GM18870 (cell line): ENCODE results near the gene WDR59.
"Not testable (repeated sequence)": the region's sequence is repeated elsewhere in the genome, so short reads cannot be mapped to it uniquely, and the experiment has no call there.

Experiments used
- ATAC-seq: cut with Tn5 transposase; IDR thresholded peaks from one replicate; pipeline ENCODE4 v1.9.1; 2021; ENCODE audit warnings: moderate library complexity; ENCODE audit not compliant: unreplicated experiment

The WDR59 gene

GRCh38 chr16:74984529-74985296, at the start of gene WDR59:
WDR59 (minus strand) TSS chr16:74985123; CDS start chr16:74985017, 106 bp downstream.
- peak; percentile 99 for ATAC-seq

DNA sequence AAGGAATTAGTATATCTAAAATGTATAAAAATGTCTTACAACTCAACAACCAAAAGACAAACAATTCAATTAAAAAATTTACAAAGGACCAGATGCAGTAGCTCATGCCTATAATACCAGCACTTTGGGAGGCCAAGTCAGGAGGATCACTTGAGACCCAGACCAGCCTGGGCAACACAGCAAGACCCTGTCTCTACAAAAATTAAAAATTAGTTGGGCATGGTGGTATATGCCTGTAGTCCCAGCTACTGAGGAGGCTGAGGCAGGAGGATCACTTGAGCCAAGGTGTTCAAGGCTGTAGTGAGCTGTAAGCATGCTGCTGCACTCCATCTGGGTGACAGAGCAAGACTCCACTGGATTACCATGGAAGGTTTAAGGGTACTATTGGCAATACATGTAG, 47.7 kb upstream of the WDR59 start:
- ATAC-seq: no peak

DNA sequence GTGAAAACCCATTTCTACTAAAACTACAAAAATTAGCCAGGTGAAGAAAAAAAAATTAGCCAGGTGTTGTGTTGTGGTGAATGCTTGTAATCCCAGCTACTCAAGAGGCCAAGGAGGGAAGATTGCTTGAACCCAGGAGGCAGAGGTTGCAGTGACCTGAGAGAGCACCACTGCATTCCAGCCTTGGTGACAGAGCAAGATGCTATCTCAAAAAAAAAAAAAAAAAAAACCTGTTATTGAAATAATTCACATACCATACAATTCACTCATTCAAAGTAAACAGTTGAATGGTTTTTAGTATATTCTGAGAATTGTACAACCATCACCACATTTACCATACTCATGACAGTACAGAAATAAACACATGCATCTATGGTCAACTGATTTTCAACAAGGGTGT, 44.9 kb upstream of the WDR59 start:
- no peak for ATAC-seq

GRCh38 chr16:75028544-75029135, 43.7 kb upstream of the WDR59 start:
- no peak for ATAC-seq

GRCh38 chr16:75027520-75028300, 42.8 kb upstream of the WDR59 start:
- no peak for ATAC-seq

GRCh38 chr16:75026892-75027391, 42.0 kb upstream of the WDR59 start:
- ATAC-seq: no peak

DNA sequence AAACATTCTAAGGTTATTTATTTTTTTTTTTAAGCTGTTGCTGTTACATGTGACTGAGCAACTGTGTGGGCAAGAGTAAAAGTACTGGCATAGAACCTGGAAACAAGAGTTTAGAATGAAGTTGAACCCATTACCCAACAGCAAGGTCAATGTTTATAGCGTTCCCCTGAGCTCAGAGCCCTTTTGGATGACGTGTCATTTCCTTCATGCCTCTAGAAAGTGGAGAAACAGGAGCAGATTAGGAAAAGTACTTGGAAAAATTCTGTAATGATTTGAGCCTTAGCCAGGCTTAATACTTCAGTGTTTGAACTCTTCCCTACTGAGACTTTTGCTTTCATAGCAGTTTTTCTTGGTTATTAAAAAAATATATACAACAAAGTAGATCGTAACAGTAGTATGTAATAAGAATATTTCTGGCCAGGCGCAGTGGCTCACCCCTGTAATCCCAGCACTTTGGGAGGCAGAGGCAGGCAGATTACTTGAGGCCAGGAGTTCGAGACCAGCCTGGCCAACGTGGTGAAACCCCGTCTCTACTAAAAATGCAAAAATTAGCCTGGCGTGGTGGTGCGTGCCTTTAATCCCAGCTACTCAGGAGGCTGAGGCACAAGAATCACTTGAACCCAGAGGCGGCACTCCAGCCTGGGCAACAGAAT, 41.4 kb upstream of the WDR59 start:
- not testable (repeated sequence) for ATAC-seq

DNA sequence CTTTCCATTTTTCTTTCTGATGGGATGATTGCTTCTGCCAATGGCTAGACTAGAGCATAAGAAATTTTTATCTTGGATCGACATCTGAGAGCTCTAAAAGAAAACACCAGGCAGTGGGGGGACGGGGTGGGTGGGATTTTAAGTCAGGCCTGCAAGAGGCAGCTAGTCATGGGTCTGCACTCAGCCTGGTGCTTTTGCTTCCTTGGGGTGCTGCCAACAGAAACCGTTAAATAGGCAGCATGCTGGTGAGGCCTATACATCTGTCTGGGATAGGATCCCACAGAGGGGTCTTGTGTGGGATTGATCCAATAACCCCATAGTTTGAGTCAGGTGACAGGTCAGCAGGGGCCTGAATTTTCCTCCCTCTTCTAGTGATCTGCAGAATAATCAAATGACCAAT, 40.8 kb upstream of the WDR59 start:
- ATAC-seq: no peak

DNA sequence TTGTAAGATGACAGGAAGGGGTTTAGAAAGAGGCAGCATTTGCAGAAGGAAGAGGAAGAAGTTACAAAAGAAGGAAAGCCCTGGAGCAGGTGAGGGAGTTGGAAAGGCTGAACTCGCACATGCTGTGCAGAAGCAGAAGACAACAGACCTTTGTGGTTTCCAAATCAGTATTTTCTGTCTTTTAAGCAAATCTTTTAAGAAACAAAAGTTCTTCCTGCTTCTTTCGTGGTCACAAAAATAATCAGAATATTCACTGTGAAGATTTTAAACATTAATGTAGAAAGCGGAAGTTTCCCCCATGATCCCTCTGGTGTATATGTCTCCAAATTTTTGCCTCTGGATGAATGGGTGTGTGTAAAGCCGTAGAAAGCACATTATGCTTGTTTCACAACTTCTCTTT, 39.7 kb upstream of the WDR59 start:
- ATAC-seq: no peak

DNA sequence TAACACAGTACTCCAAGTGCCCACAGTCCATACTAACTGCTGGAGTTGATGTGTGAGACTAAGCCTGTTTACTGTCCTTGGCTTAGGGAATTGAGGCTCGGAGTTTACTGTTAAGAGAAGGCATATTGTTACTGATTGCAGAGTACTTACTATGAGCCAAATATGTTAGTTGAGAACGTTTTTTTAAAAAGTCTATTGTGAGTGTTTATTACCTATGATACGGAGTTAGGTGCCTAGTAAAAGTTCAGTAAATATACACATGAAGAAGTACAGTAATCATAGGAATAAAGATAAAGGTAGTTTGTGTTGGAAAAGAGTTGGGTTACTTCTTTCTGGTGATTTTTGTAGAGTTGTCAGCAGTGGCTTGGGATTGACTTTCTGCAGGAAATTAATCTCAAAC, 39.3 kb upstream of the WDR59 start:
- no peak for ATAC-seq

- ATAC-seq: no peak
Measured at GRCh38 chr16:75023009-75023408, 38.1 kb upstream of the WDR59 start.

- no peak for ATAC-seq
Measured at GRCh38 chr16:75022567-75022966, 37.6 kb upstream of the WDR59 start.

DNA sequence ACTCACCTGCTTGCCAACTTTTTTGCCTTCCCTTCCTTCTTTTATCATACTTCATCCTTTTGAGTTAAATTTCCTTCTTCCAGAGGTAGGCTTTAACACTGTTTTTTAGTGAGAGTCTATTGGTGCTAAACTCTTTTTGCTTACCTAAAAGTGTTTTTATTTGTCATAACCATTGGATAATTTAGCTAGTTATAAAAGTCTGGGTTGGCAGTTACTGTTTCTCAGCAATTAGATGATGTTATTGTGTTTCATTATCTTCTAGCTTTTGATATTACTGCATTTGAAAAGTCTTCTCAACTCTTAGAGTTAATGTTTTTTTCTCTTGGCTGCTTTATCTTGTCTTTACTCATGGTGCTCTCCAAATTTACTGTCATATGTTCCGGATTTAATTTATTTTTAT, 36.5 kb upstream of the WDR59 start:
- no peak for ATAC-seq

- no peak for ATAC-seq
Measured at GRCh38 chr16:75019586-75019985, 34.7 kb upstream of the WDR59 start.

GRCh38 chr16:75019007-75019406, 34.1 kb upstream of the WDR59 start:
- no peak for ATAC-seq

DNA sequence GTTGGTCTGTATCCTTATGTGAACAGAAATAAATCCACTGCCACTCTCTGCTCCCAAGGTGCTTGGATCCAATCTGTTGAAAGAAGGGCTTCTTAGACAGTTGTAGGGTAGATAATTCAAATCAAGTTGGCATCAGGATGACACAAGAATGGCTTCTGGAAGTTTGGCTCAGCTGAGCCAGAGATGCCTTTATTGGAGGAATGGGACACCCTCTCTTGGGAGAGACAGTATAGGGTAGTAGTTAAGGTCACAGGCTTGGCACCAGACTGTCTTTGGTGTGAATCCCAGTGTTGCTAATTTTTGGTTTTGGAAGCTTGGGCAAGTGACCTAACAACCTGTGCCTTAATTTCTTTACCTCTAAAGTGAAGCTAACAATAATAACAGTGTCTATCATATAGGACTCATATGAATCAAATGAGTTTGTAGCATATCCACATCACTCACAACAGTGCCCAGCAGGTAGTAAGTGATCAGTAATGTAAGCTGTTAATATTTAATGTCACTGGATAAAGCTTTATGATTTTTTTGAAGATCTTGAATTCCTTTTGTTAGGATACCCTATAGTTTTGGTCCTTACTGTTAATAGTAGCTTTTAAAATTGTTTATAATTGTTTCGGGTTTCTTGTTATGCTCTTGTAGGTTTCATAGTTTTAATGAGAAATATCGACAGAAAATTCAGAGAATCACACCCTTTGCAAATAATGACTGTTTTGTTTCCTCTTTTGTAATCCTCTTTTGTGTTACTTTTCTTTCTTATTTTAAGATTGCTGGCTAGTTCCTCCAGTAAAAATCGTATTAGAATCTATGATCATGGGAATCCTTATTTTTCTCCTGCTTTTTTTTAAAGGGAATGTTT, 33.0 kb upstream of the WDR59 start:
- no peak for ATAC-seq

GRCh38 chr16:75016451-75017081, 31.6 kb upstream of the WDR59 start:
- ATAC-seq: not testable (repeated sequence)

GRCh38 chr16:75014318-75014717, 29.4 kb upstream of the WDR59 start:
- ATAC-seq: no peak

GRCh38 chr16:75013123-75013522, 28.2 kb upstream of the WDR59 start:
- ATAC-seq: not testable (repeated sequence)
